Mammary epithelial cell (primary cell): ENCODE data around the gene NXF1.
"Not testable (repeated sequence)": the region's sequence is repeated elsewhere in the genome, so short reads cannot be mapped to it uniquely, and the experiment has no call there.

ENCODE experiments used
- EZH2 ChIP-seq: IDR thresholded peaks from 2 replicates; pipeline ENCODE4 v1.6.1; 2012; ENCODE audit warnings: low read length, inconsistent platforms, borderline replicate concordance
- TF ChIP-seq, protein P1 (sequence below), 2 donors: IDR thresholded peaks in 1 of 2; conservative IDR thresholded peaks in 1 of 2; 2 replicates each; pipeline ENCODE4 v1.5.1; 2011 to 2012; ENCODE audit warnings: inconsistent platforms in 2 of 2, low read length in 2 of 2, mild to moderate bottlenecking in 2 of 2, control low read depth in 1 of 2, low read depth in 1 of 2; ENCODE audit not compliant: insufficient read depth in 1 of 2; ENCODE audit errors: extremely low read depth in 1 of 2

DNA sequence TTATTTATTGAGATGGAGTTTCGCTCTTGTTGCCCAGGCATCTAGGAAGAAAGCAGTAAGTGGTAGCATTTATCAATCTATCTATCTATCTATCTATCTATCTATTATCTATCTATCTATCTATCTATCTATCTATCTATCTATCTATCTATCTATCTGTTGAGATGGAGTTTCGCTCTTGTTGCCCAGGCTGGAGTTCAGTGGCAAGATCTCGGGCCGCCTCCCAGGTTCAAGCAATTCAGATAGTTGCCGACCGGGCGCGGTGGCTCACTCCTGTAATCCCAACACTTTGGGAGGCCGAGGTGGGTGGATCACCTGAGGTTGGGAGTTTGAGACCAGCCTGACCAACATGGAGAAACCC, 44.4 kb downstream of the NXF1 start:
- TF ChIP-seq EZH2: not testable (repeated sequence)
- TF ChIP-seq, protein P1, sequence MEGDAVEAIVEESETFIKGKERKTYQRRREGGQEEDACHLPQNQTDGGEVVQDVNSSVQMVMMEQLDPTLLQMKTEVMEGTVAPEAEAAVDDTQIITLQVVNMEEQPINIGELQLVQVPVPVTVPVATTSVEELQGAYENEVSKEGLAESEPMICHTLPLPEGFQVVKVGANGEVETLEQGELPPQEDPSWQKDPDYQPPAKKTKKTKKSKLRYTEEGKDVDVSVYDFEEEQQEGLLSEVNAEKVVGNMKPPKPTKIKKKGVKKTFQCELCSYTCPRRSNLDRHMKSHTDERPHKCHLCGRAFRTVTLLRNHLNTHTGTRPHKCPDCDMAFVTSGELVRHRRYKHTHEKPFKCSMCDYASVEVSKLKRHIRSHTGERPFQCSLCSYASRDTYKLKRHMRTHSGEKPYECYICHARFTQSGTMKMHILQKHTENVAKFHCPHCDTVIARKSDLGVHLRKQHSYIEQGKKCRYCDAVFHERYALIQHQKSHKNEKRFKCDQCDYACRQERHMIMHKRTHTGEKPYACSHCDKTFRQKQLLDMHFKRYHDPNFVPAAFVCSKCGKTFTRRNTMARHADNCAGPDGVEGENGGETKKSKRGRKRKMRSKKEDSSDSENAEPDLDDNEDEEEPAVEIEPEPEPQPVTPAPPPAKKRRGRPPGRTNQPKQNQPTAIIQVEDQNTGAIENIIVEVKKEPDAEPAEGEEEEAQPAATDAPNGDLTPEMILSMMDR (conservative IDR thresholded peaks at IDR 0.05 in 1 of 2, IDR thresholded peaks at IDR 0.05 in 1 of 2; ENCODE audit: extremely low read depth in 1 of 2, insufficient read depth in 1 of 2, low read depth in 1 of 2, low read length in 2 of 2): not testable (repeated sequence)
